ENCODE data around the gene ITPR1. TPM values are rescaled to one million over a fixed set of nuclear protein-coding genes. Genes with fewer than 3 reads are reported as not detected.

ITPR1 gene
- total and polyA plus RNA-seq, 2 of the 4 experiments (the other 2 are of a cell fraction), result 1.8 to 5.7 TPM

- no peak for ATAC-seq (ENCODE audit: low read depth)
- H4K8ac ChIP-seq (ENCODE audit: low read depth in 2 of 2, low read length in 2 of 2), result no peak overlapping the region
Measured at GRCh38 chr3:4517093-4517492, 23.9 kb downstream of the ITPR1 start.

More at GRCh38 chr3:4517093-4517492, 23.9 kb downstream of the ITPR1 start:
- no peak overlapping the region for H3K4me3 ChIP-seq (ENCODE audit: insufficient read depth, low read depth, low read length)
- H2AFZ ChIP-seq (replicated peaks; ENCODE audit: low read length, poor library complexity), result no peak overlapping the region
- H2BK120ac ChIP-seq (ENCODE audit: low read depth, low read length), result no peak overlapping the region
- H3K9me3 ChIP-seq (ENCODE audit: control insufficient read depth, insufficient read depth, low read length), result no peaks in the 10 kb centered on the region
- no peaks in the 10 kb centered on the region for H3K9me1 ChIP-seq (ENCODE audit: insufficient read depth, low read length)
- H3K23ac ChIP-seq (ENCODE audit: low read depth, low read length), result no peak overlapping the region
- in situ Hi-C loops (cut with MboI; ENCODE audit: low sequenced_read_pairs) (no loop called here), intact Hi-C loops (cut with micrococcal nuclease) (no loop called here), dilution Hi-C loops (cut with HindIII; ENCODE audit: low sequenced_read_pairs, unreplicated experiment) (no loop called here)
- H2BK5ac ChIP-seq (ENCODE audit: low read depth, low read length, poor library complexity, severe bottlenecking), result no peak overlapping the region
- H2BK15ac ChIP-seq (ENCODE audit: low read depth, low read length), result no peak overlapping the region
- no peak overlapping the region for H3K9ac ChIP-seq (ENCODE audit: low read depth, low read length)
- no TSS peak for BruUV-seq (replicated peaks)
- no peaks in the 10 kb centered on the region for H3K27me3 ChIP-seq (ENCODE audit: control insufficient read depth, insufficient read depth, low read length)
- no peaks in the 10 kb centered on the region for H4K20me1 ChIP-seq (ENCODE audit: insufficient read depth, low read length)
- no peaks in the 10 kb centered on the region for H3K36me3 ChIP-seq (ENCODE audit: control insufficient read depth, insufficient read depth, low read length)
- H3K4me2 ChIP-seq (ENCODE audit: low read depth, low read length), result no peak overlapping the region
- no peaks in the 10 kb centered on the region for H3K79me1 ChIP-seq (ENCODE audit: low read depth in 1 of 2, low read length in 2 of 2)
- H4K5ac ChIP-seq (ENCODE audit: low read depth, low read length), result no peak overlapping the region
- no peak overlapping the region for H3K14ac ChIP-seq (replicated peaks; ENCODE audit: low read depth, low read length)
- no peak for DNase-seq
- POLR2A ChIA-PET (ENCODE audit: unreplicated experiment), result no interaction called here
- CTCF ChIA-PET, result no interaction called here
- H3K56ac ChIP-seq (ENCODE audit: extremely low read depth, insufficient read depth, low read length), result no peak overlapping the region
- WGBS, 2 experiments (ENCODE audit: extremely low coverage in 2 of 2, insufficient read length in 1 of 2), result no CpG with 5 or more reads among the region's 5 CpGs
- no peak overlapping the region for H2BK20ac ChIP-seq (ENCODE audit: low read depth, low read length)
- no peak overlapping the region for H3K18ac ChIP-seq (ENCODE audit: low read depth, low read length)
- H2AK9ac ChIP-seq (replicated peaks; ENCODE audit: low read depth, low read length, poor library complexity), result no peak overlapping the region
- no peak overlapping the region for H4K91ac ChIP-seq (ENCODE audit: insufficient read depth, low read depth, low read length)
- no peak overlapping the region for H3K4ac ChIP-seq (ENCODE audit: low read depth, low read length)
- H3K4me1 ChIP-seq (ENCODE audit: control insufficient read depth, insufficient read depth, low read length), result no peaks in the 10 kb centered on the region
- H3K27ac ChIP-seq (ENCODE audit: insufficient read depth, low read length), result no peak overlapping the region
- TF ChIP-seq RCOR1 (IDR thresholded peaks at IDR 0.05; ENCODE audit: insufficient replicate concordance, low read length) (no peak), MAFK (IDR thresholded peaks at IDR 0.05; ENCODE audit: low read depth, low read length) (no peak), USF2 (IDR thresholded peaks at IDR 0.05; ENCODE audit: low read depth, low read length) (no peak), MXI1 (IDR thresholded peaks at IDR 0.05; ENCODE audit: borderline replicate concordance, low read depth, low read length) (no peak), SMC3 (IDR thresholded peaks at IDR 0.05; ENCODE audit: low read depth, low read length) (no peak), NFE2L2 (IDR thresholded peaks at IDR 0.05; ENCODE audit: low read depth, low read length) (no peak), RFX5 (IDR thresholded peaks at IDR 0.05; ENCODE audit: low read depth, low read length) (no peak)
- H2AK5ac ChIP-seq (ENCODE audit: low read depth, low read length), result no peak overlapping the region
